ENCODE data around the gene DRAP1.
"Not testable (repeated sequence)": the region's sequence is repeated elsewhere in the genome, so short reads cannot be mapped to it uniquely, and the experiment has no call there.

Gene DRAP1

DNA sequence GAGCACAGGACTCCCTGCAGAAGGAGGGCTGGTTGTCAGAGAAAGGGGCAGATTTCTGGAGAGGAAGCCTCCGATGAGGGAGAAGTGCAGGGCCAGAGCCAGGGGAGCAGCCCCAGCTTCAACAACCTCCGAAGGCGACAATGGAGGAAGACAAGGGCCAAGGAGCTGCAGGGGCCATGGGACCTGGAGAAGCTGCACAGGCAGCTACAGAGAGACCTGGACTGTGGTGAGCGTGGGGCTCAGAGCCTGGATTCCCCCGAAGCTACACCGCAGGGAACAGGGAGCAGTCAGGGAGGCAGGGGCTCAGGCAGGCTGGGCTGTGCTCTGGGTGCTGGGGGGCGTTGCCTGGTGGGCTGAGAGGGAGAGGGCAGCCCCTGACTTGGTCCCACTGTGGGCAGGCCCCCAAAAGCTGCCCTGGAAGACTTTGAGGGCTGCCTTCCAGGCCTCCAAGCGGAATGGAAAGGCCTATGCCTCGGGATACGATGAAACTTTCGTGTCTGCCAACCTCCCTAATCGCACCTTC is 28.4 kb downstream of the DRAP1 start:
- Mint-ChIP-seq H3K36me3 (ENCODE audit: low read depth) (no peaks in the 10 kb centered on the region), H3K27me3 (ENCODE audit: low read depth) (peaks cover 13% of the 10 kb centered on the region), H3K4me3 (no peak overlapping the region), H3K27ac (no peak overlapping the region), H3K4me1 (ENCODE audit: low read depth) (no peaks in the 10 kb centered on the region), H3K9me3 (no peaks in the 10 kb centered on the region)

DNA sequence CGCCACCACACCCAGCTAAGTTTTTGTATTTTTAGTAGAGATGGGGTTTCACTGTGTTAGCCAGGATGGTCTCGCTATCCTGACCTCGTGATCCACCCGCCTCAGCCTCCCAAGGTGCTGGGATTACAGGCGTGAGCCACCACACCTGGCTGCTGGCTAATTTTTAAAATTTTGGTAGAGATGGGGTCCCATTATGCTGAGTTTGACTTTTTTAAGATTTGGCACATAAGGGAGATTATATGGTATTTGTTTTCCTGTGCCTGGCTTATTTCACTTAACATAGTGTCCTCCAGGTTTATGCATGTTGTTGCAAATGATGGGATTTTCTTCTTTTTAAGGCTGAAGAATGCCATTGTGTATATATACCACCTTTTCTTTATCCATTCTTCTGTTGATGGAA is 31.5 kb downstream of the DRAP1 start:
- not testable (repeated sequence) for H3K4me3 Mint-ChIP-seq; H3K36me3 Mint-ChIP-seq (ENCODE audit: low read depth); H3K9me3 Mint-ChIP-seq; H3K4me1 Mint-ChIP-seq (ENCODE audit: low read depth); H3K27ac Mint-ChIP-seq
- H3K27me3 Mint-ChIP-seq (ENCODE audit: low read depth), result peaks cover 13% of the 10 kb centered on the region

- peaks cover 13% of the 10 kb centered on the region for H3K27me3 Mint-ChIP-seq (ENCODE audit: low read depth)
- H3K36me3 Mint-ChIP-seq (ENCODE audit: low read depth); H3K27ac Mint-ChIP-seq; H3K4me3 Mint-ChIP-seq; H3K4me1 Mint-ChIP-seq (ENCODE audit: low read depth); H3K9me3 Mint-ChIP-seq: not testable (repeated sequence)
These were observed 32.4 kb downstream of the DRAP1 start for GRCh38 chr11:65951641-65952040.

DNA sequence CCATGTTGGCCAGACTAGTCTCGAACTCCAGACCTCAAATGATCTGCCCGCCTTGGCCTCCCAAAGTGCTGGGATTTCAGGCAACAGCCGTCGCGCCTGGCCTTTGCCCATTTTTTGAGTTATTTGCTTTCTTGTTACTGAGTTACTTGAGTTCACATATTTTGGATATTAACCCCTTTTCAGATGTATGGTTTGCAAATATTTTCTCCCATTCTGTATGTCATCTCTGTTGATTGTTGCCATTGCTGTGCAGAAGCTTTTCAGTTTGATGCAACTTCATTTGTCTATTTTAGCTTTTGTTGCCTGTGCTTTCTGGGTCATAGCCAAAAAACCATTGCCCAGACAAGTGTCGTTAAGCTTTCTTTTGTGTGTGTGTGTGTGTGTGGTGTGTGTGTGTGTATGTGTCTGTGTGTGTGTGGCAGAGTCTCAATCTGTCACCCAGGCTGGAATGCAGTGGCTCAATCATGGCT is 32.9 kb downstream of the DRAP1 start:
- no peaks in the 10 kb centered on the region for H3K9me3 Mint-ChIP-seq
- peaks cover 13% of the 10 kb centered on the region for H3K27me3 Mint-ChIP-seq (ENCODE audit: low read depth)
- peaks cover 8% of the 10 kb centered on the region for H3K4me1 Mint-ChIP-seq (ENCODE audit: low read depth)
- no peak overlapping the region for H3K4me3 Mint-ChIP-seq
- no peaks in the 10 kb centered on the region for H3K36me3 Mint-ChIP-seq (ENCODE audit: low read depth)
- no peak overlapping the region for H3K27ac Mint-ChIP-seq

- Mint-ChIP-seq H3K4me3 (no peak overlapping the region), H3K4me1 (ENCODE audit: low read depth) (peaks cover 17% of the 10 kb centered on the region), H3K9me3 (no peaks in the 10 kb centered on the region), H3K27me3 (ENCODE audit: low read depth) (peaks cover 8% of the 10 kb centered on the region), H3K36me3 (ENCODE audit: low read depth) (no peaks in the 10 kb centered on the region), H3K27ac (no peak overlapping the region)
These were observed 34.2 kb downstream of the DRAP1 start for GRCh38 chr11:65953471-65953870.

- Mint-ChIP-seq H3K27me3 (ENCODE audit: low read depth) (peaks cover 3% of the 10 kb centered on the region), H3K36me3 (ENCODE audit: low read depth) (no peaks in the 10 kb centered on the region), H3K4me3 (no peak overlapping the region), H3K9me3 (no peaks in the 10 kb centered on the region), H3K4me1 (ENCODE audit: low read depth) (peaks cover 17% of the 10 kb centered on the region), H3K27ac (no peak overlapping the region)
These were observed 35.5 kb downstream of the DRAP1 start for GRCh38 chr11:65954771-65955170.

DNA sequence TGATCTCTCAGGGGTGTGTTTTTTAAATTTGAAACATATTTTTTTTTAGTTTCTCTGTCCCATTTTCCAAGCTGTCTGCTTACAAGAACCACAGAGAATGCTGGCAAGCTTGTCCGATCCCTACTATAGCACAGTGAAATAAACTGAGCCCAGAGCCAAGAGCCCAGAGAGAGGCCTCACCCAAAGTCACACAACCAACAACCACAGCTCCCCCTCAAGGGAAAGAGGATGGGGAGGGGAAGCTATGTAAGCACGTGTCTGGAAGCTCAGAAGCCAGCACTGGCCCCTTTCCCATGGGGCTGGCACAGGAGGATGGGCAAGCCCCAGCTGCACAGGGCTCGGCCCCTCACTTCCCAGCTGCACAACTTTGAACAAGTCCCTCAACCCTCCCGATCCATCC is 39.1 kb downstream of the DRAP1 start:
- peaks cover 14% of the 10 kb centered on the region for H3K36me3 Mint-ChIP-seq (ENCODE audit: low read depth)
- H3K4me3 Mint-ChIP-seq, result no peak overlapping the region
- H3K27ac Mint-ChIP-seq, result peak overlapping the region; percentile 31
- H3K4me1 Mint-ChIP-seq (ENCODE audit: low read depth), result peaks cover 32% of the 10 kb centered on the region
- H3K27me3 Mint-ChIP-seq (ENCODE audit: low read depth), result no peaks in the 10 kb centered on the region
- no peaks in the 10 kb centered on the region for H3K9me3 Mint-ChIP-seq

DNA sequence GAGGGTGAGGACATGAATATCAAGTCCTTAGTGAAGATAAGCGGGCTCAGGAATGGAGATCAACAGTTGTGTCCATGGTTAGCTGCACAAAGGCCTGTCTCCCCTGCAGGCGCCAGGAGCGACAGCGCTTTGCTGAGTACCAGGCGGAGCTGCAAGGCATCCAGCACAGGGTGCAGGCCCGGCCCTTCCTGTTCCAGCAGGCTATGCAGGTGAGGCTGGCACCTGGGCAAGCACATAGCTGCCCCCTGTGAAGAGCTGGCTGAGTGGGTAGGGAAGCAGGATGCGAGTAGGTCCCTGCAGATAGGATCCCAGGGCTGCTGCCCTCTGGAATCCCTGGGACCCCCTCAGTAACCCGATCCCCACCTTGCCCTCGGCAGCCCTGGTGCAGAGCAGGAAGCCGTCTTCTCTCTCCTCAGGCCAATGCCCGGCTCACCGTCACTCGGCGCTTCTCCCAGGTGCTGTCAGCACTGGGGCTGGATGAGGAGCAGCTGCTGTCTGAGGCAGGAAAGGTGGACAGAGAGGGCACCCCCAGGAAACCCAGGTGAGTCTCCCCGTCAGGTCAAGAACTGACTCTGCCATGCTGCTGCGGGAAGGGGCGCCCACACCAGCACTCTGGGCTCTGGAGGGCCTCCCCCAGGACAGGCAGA is 39.7 kb downstream of the DRAP1 start:
- Mint-ChIP-seq H3K4me3 (no peak overlapping the region), H3K36me3 (ENCODE audit: low read depth) (peaks cover 14% of the 10 kb centered on the region), H3K27me3 (ENCODE audit: low read depth) (no peaks in the 10 kb centered on the region), H3K9me3 (no peaks in the 10 kb centered on the region), H3K4me1 (ENCODE audit: low read depth) (peaks cover 37% of the 10 kb centered on the region), H3K27ac (peak overlapping the region; percentile 20)

GRCh38 chr11:65960824-65961266 is 41.6 kb downstream of the DRAP1 start:
- Mint-ChIP-seq H3K27ac (peak overlapping the region; percentile 96), H3K36me3 (ENCODE audit: low read depth) (peaks cover 27% of the 10 kb centered on the region), H3K27me3 (ENCODE audit: low read depth) (no peaks in the 10 kb centered on the region), H3K4me1 (ENCODE audit: low read depth) (peaks cover 38% of the 10 kb centered on the region), H3K4me3 (peak overlapping the region; percentile 97), H3K9me3 (no peaks in the 10 kb centered on the region)

DNA sequence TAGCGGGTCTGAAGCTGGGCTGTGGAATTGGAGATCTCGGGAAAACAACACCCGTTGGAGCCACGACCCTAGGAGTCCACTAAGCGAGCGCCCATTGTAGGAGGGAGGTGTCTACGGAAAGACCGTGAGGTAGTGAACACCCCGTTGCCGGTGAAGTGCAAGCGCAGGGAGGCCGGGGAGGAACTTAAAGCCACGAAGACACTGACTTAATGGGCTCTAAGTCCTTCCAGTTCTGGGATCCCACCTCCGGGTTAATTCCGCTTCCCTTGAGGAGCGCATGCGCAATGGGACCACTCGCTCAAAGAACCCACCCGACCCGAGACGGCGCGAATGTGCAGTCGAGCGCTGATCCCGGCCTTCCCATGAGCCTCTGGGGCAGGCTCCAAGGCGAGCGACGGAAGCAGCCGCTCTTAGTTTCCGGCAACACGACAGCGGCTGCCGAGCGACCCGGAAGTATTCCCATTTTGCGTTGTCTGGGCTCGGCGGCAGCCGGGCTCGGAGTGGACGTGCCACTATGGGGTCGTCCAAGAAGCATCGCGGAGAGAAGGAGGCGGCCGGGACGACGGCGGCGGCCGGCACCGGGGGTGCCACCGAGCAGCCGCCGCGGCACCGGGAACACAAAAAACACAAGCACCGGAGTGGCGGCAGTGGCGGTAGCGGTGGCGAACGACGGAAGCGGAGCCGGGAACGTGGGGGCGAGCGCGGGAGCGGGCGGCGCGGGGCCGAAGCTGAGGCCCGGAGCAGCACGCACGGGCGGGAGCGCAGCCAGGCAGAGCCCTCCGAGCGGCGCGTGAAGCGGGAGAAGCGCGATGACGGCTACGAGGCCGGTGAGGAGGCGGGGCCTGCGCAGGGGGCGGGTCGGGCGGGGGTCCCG is 42.3 kb downstream of the DRAP1 start, which contains the start of gene SART1:
SART1 (plus strand) TSS at position 468 of the 874 bp plus-strand sequence; CDS start at position 515, 47 bp downstream.
- H3K27me3 Mint-ChIP-seq (ENCODE audit: low read depth), result no peaks in the 10 kb centered on the region
- peaks cover 37% of the 10 kb centered on the region for H3K4me1 Mint-ChIP-seq (ENCODE audit: low read depth)
- no peaks in the 10 kb centered on the region for H3K9me3 Mint-ChIP-seq
- H3K36me3 Mint-ChIP-seq (ENCODE audit: low read depth), result peaks cover 29% of the 10 kb centered on the region
- H3K4me3 Mint-ChIP-seq, result peak within 1 kb of the TSS; percentile 97
- H3K27ac Mint-ChIP-seq, result peak within 1 kb of the TSS; percentile 96

DNA sequence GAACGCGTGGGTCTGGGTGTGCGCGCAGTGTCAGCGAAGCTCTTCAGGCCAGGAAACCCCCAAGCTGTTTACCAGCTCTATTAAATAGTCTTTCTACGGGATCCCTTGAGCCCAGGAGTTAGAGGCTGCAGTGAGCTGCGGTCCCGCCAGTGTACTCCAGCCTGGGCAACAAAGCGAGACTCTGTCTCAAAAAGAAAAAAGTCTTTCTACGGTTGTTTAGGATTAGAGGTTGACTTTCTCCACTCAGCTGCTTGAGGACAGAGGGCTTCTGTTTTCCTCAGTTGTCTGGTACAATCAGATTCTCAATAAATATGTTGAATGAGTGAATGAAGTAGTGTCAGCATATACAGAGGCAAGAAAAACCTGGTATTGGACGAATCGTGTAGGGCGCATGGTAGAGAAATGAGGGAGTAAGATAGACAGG is 42.9 kb downstream of the DRAP1 start:
- H3K9me3 Mint-ChIP-seq, result no peaks in the 10 kb centered on the region
- peaks cover 30% of the 10 kb centered on the region for H3K4me1 Mint-ChIP-seq (ENCODE audit: low read depth)
- H3K36me3 Mint-ChIP-seq (ENCODE audit: low read depth), result peaks cover 35% of the 10 kb centered on the region
- no peaks in the 10 kb centered on the region for H3K27me3 Mint-ChIP-seq (ENCODE audit: low read depth)
- H3K4me3 Mint-ChIP-seq, result peak overlapping the region; percentile 79
- H3K27ac Mint-ChIP-seq, result peak overlapping the region; percentile 68

GRCh38 chr11:65964906-65965305 is 45.7 kb downstream of the DRAP1 start:
- Mint-ChIP-seq H3K9me3 (no peaks in the 10 kb centered on the region), H3K4me1 (ENCODE audit: low read depth) (peaks cover 29% of the 10 kb centered on the region), H3K4me3 (no peak overlapping the region), H3K27me3 (ENCODE audit: low read depth) (no peaks in the 10 kb centered on the region), H3K27ac (no peak overlapping the region), H3K36me3 (ENCODE audit: low read depth) (peaks cover 44% of the 10 kb centered on the region)

- peaks cover 50% of the 10 kb centered on the region for H3K36me3 Mint-ChIP-seq (ENCODE audit: low read depth)
- H3K27ac Mint-ChIP-seq, result no peak overlapping the region
- H3K9me3 Mint-ChIP-seq, result no peaks in the 10 kb centered on the region
- no peak overlapping the region for H3K4me3 Mint-ChIP-seq
- H3K27me3 Mint-ChIP-seq (ENCODE audit: low read depth), result no peaks in the 10 kb centered on the region
- H3K4me1 Mint-ChIP-seq (ENCODE audit: low read depth), result peaks cover 31% of the 10 kb centered on the region
These were observed 46.9 kb downstream of the DRAP1 start for GRCh38 chr11:65965986-65966762.

- Mint-ChIP-seq H3K4me3 (no peak overlapping the region), H3K27ac (no peak overlapping the region), H3K27me3 (ENCODE audit: low read depth) (no peaks in the 10 kb centered on the region), H3K4me1 (ENCODE audit: low read depth) (peaks cover 27% of the 10 kb centered on the region), H3K9me3 (no peaks in the 10 kb centered on the region), H3K36me3 (ENCODE audit: low read depth) (peaks cover 52% of the 10 kb centered on the region)
These were observed 48.2 kb downstream of the DRAP1 start for GRCh38 chr11:65967329-65967934.

Measured in T-helper 1 cell treated with Interleukin-12 subunit alpha and Interleukin-12 subunit beta and Interleukin-4 antibody, amounts not matched to agents 30 μg/mL and 1 μg/mL, for 36 hours (primary cell).